HG03520 (cell line): ENCODE results near the gene NDUFV2.
A peak's percentile ranks its signal among the peaks of the same experiment; 100 is the strongest.

ENCODE experiments used
- ATAC-seq: cut with Tn5 transposase; IDR thresholded peaks from one replicate; pipeline ENCODE4 v1.9.1; 2021; ENCODE audit warnings: mild to moderate bottlenecking, moderate library complexity; ENCODE audit not compliant: unreplicated experiment

NDUFV2 gene

DNA sequence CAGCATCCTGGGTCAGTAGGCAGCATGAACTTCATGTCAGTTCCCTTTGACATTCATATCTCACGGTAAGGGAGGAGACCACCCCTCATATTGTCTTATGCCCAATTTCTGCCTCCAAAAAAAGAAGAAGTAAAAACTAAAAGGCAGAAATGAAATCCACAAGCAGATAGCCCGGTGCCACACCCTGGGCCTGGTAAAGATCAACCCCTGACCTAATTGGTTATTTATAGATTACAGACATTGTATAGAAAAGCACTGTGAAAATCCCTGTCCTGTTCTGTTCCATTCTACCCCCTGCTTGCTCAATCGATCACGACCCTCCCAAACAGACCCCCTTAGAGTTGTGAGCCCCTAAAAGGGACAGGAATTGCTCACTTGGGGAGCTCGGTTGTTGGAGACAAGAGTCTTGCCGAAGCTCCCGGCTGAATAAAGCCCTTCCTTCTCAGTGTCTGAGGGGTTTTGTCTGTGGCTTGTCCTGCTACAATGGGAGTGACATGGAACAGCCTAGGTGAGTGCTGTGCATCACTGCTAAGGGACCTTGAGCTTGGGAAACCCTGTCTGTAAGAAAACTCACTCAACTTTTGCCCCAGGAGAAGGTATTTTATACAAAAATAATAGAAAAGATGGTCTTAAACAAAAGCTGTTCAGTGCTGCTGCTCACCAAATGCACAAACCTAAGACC lies 11.1 kb downstream of the NDUFV2 start:
- ATAC-seq, result no peak

DNA sequence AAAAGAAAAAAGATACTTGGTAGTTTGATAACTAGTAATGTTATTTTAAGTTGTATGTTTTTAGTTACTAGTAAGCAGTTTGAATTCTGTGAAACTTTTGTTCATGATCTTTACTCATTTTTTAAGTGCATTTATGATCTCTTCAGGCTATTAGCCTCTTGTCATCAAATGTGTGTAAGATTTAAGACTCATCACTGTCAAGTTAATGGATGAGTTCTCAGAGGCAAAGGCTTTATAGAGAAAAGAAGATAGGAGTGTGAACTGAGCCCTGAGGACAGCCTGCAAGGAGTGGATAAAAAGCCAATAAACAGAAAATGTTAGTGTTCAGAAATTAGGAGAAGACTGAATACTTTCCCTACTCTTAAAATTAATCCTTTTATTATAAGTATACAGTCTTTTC lies 13.5 kb downstream of the NDUFV2 start:
- no peak for ATAC-seq

GRCh38 chr18:9117980-9118841 lies 15.7 kb downstream of the NDUFV2 start:
- no peak for ATAC-seq

DNA sequence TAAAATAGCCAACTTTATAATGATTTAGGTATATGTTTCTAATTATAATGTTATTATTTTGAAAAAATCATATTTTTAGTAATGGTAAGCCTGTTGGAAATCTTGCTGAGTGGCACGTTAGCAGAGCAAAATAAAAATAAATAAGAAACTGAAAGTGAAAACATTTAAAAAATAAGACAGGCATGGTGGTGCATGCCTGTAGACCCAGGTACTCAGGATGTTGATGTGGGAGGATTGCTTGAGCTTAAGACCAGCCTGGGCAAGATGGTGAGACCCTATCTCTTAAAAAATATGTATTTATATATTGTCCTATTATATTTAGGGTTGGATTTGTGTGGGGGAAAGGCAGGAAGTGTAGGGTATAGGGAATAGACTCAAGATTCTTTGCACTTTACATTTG lies 18.3 kb downstream of the NDUFV2 start:
- ATAC-seq, result no peak

- ATAC-seq, result no peak
Observed at GRCh38 chr18:9123520-9123919, 21.0 kb downstream of the NDUFV2 start.

DNA sequence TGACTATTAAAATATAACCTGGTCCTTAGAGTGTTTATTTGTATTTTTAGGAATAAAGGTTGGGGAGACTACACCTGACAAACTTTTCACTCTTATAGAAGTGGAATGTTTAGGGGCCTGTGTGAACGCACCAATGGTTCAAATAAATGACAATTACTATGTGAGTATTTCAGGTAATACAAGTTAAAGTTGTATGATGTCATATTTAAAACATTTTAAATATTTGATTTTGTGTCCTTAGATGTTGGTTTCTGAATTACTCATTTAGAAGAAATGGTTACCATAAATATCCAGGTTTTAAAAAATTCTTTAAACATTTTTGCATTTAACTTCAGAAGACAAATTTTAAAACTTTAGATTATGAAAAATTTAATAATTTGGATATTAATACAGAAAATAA lies 22.3 kb downstream of the NDUFV2 start:
- ATAC-seq, result no peak

- ATAC-seq, result no peak
Observed at GRCh38 chr18:9126337-9126736, 23.8 kb downstream of the NDUFV2 start.

DNA sequence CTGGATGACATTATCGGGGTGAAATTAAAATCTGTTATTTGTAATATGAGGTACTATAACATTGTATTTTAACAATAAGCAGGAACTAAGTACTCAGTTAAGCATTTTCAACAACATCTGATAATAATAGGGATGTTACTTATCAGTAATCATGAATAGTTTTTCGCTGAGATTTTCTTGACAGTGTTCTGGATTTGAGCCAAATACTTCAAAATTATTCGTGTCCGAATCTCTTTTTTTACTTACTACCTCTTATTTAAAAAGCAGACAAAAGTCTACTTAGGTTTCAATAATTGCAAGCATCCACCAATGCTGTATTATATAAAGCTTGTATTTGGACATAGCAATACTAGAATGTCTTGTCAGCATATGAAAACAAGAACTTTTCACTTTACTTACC lies 27.7 kb downstream of the NDUFV2 start:
- no peak for ATAC-seq

- ATAC-seq, result no peak
Observed at GRCh38 chr18:9130806-9131205, 28.3 kb downstream of the NDUFV2 start.

GRCh38 chr18:9132628-9133027 lies 30.1 kb downstream of the NDUFV2 start:
- ATAC-seq, result no peak

- ATAC-seq, result no peak
Observed at GRCh38 chr18:9133225-9133624, 30.7 kb downstream of the NDUFV2 start.

- ATAC-seq, result no peak
Observed at GRCh38 chr18:9135081-9135911, 32.8 kb downstream of the NDUFV2 start.

DNA sequence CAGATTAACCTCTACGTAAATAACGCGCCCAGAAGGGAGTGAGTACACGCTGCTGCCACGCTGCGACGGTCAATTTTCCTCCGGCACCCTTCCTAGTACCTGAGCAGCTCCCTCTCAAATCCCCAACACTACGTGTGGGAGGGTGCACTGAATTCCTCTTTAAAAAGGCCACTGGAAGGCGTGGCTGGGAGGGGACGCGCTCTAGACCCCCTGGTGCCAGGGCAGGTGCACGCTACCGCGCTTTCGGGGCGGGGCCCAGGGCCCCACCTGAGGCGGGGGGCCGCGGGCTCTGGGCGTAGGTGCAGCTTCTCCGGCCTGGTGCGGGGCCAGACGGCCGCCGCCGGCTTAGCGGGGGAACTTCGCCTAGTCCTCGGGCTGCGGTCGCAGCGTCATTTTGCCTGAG lies 33.4 kb downstream of the NDUFV2 start:
- peak; percentile 19 for ATAC-seq

GRCh38 chr18:9136315-9137155 lies 34.0 kb downstream of the NDUFV2 start, which contains the start of gene ANKRD12:
TSS of gene ANKRD12 (plus strand) at chr18:9136781. CDS start at chr18:9182433, 45,652 bp downstream.
- ATAC-seq, result peak; percentile 63

DNA sequence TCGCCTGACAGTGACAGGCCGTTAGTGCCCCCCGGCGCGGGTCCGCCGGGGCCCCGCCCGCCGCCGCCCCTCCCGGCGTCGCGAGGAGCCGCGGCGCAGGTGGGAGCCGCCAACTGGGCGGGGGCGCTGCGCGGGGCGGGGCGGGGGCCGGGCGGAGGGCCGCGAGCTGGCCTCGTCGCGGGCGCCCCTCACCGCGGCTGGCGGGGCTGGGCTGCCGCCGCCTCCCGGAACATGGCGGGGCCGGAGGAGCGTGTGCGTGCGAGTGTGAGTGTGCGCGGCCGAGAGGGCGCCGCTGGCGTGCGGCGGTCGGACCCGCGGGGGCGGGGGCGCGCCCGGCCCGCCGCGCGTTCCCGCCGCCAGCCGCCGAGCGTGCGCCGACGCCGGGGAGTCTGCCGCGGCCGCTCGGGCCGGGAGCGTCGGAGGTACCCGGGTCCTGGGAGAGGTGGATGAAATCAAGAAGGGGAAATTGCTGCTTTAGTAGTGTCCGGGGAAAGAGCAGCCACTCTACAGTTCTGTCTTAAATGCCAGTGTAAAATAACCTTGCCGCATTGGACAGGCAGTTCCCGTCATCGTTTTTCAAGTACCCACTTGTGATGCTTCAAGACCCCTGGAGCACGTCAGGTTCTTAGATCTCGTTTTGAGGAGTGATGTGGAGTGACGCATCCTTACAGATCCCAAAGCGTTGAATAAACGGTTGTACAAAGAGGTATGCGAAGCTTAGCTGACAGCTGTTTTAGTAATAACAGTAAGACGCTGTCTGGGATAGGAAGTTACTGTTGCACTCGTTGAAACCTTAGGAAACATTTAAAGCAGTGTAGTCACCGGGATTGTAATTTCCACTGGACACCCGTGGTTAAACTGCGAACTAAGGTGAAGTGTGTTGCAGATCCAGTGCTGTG lies 34.9 kb downstream of the NDUFV2 start:
- peak; percentile 28 for ATAC-seq

- no peak for ATAC-seq
Observed at GRCh38 chr18:9139400-9140039, 37.0 kb downstream of the NDUFV2 start.

DNA sequence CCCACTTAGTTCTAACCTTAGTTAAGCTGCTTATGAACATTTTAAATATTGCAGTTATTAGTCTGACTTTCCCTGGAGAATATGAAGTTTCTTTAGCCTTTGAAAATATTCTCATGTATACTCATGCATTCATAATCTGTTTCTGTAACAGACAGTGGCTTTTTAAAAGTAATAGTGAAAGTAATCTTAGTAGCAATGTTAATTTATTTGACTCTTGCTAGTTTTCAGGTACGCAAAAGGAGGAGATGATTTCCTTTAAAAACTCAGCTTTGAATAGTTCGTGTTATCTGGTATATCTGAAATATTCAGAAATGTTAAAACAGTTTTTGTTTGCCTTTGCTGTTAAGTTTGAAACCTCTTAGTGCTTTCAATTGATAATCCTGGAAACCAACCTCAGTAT lies 37.9 kb downstream of the NDUFV2 start:
- no peak for ATAC-seq

GRCh38 chr18:9140984-9141383 lies 38.5 kb downstream of the NDUFV2 start:
- no peak for ATAC-seq

GRCh38 chr18:9146224-9146623 lies 43.7 kb downstream of the NDUFV2 start:
- no peak for ATAC-seq
